Tibial nerve (tissue), 4 donors: ENCODE results near the gene LRRC74B. TPM values are rescaled to one million over a fixed set of nuclear protein-coding genes. Genes with fewer than 3 reads are reported as not detected.

Experiments
- DNase-seq, 2 donors: peaks; one replicate each; pipeline ENCODE4 v3.0.0-alpha.2; 2019; ENCODE audit warnings: low spot score in 2 of 2
- H3K27ac ChIP-seq, 4 donors: fragments of 200-600 bp; sonication (generic) in 3 of 4; one replicate each; pipeline ENCODE4 v1.5.1; 2017 to 2019; ENCODE audit warnings: mild to moderate bottlenecking in 1 of 4
- H3K27me3 ChIP-seq, 2 donors: fragments of 200-600 bp; sonication (generic) in 1 of 2; one replicate each; pipeline versions ENCODE4 v1.5.1 to v1.6.0; 2017 to 2019
- H3K36me3 ChIP-seq, 3 donors: fragments of 200-600 bp; sonication (generic); one replicate each; pipeline ENCODE4 v1.5.1; 2018 to 2019
- H3K4me1 ChIP-seq, 4 donors: fragments of 200-600 bp; sonication (generic) in 3 of 4; one replicate each; pipeline ENCODE4 v1.5.1; 2017 to 2019
- H3K4me3 ChIP-seq, 4 donors: fragments of 200-600 bp; sonication (generic) in 3 of 4; one replicate each; pipeline ENCODE4 v1.5.1; 2017 to 2019; ENCODE audit warnings: mild to moderate bottlenecking in 1 of 4, moderate library complexity in 1 of 4
- H3K9me3 ChIP-seq, 4 donors: fragments of 200-600 bp; sonication (generic) in 3 of 4; one replicate each; pipeline ENCODE4 v1.5.1; 2017 to 2019
- EP300 ChIP-seq, 2 donors: sonication (generic); formaldehyde crosslinking; IDR thresholded peaks; one replicate each; pipeline ENCODE4 v1.6.1; 2017; ENCODE audit warnings: antibody characterized with exemption in 2 of 2, mild to moderate bottlenecking in 1 of 2
- POLR2A ChIP-seq, 2 donors: fragments of 450-650 bp; IDR thresholded peaks; one replicate each; pipeline ENCODE4 v1.6.1; 2017; ENCODE audit warnings: antibody characterized with exemption in 2 of 2, mild to moderate bottlenecking in 2 of 2, moderate library complexity in 2 of 2
- WGBS, 2 donors: methylation state at CpG; one replicate each; pipeline ENCODE4 v1.1.5; 2018; 5-methylcytosine and 5-hydroxymethylcytosine counted together
- total RNA-seq, 4 donors: library from RNA; depleted of rRNA; stranded (reverse); fragments of >200 nt; gene quantifications; one replicate each; pipeline ENCODE4 v1.1.0, GENCODE V29; 2016
- TF ChIP-seq, protein P1 (sequence below), 5 experiments: fragments of 200-600 bp in 3 of 5; fragments of 450-650 bp in 2 of 5; sonication (generic) in 3 of 5; IDR thresholded peaks; one replicate each; pipeline ENCODE4 v1.5.1; 2016 to 2019; ENCODE audit warnings: antibody characterized with exemption in 5 of 5, mild to moderate bottlenecking in 3 of 5, moderate library complexity in 2 of 5

Gene LRRC74B
- total RNA-seq, 4 donors from 2014 or later, result 0.39 TPM; not detected in 3

- Histone ChIP-seq H3K27ac (peak overlapping the region in 3 of 4 donors; percentile 75 to 86 (median 82)), H3K4me3 (no peak overlapping the region), H3K9me3 (no peaks in the 10 kb centered on the region), H3K27me3 (no peaks in the 10 kb centered on the region), H3K4me1 (peaks cover 0 to 26% (median 21%) of the 10 kb centered on the region in 4 donors), H3K36me3 (no peaks in the 10 kb centered on the region)
- DNase-seq, result no peak
- WGBS, 2 donors, result 40 to 43% methylated on average over 10 of the region's 10 CpGs
- TF ChIP-seq, protein P1, sequence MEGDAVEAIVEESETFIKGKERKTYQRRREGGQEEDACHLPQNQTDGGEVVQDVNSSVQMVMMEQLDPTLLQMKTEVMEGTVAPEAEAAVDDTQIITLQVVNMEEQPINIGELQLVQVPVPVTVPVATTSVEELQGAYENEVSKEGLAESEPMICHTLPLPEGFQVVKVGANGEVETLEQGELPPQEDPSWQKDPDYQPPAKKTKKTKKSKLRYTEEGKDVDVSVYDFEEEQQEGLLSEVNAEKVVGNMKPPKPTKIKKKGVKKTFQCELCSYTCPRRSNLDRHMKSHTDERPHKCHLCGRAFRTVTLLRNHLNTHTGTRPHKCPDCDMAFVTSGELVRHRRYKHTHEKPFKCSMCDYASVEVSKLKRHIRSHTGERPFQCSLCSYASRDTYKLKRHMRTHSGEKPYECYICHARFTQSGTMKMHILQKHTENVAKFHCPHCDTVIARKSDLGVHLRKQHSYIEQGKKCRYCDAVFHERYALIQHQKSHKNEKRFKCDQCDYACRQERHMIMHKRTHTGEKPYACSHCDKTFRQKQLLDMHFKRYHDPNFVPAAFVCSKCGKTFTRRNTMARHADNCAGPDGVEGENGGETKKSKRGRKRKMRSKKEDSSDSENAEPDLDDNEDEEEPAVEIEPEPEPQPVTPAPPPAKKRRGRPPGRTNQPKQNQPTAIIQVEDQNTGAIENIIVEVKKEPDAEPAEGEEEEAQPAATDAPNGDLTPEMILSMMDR (IDR thresholded peaks at IDR 0.05), result no peak
- no peak for TF ChIP-seq POLR2A (IDR thresholded peaks at IDR 0.05)
- no peak for TF ChIP-seq EP300 (IDR thresholded peaks at IDR 0.05)
Measured at GRCh38 chr22:21015466-21016006, 30.2 kb upstream of the LRRC74B start.

DNA sequence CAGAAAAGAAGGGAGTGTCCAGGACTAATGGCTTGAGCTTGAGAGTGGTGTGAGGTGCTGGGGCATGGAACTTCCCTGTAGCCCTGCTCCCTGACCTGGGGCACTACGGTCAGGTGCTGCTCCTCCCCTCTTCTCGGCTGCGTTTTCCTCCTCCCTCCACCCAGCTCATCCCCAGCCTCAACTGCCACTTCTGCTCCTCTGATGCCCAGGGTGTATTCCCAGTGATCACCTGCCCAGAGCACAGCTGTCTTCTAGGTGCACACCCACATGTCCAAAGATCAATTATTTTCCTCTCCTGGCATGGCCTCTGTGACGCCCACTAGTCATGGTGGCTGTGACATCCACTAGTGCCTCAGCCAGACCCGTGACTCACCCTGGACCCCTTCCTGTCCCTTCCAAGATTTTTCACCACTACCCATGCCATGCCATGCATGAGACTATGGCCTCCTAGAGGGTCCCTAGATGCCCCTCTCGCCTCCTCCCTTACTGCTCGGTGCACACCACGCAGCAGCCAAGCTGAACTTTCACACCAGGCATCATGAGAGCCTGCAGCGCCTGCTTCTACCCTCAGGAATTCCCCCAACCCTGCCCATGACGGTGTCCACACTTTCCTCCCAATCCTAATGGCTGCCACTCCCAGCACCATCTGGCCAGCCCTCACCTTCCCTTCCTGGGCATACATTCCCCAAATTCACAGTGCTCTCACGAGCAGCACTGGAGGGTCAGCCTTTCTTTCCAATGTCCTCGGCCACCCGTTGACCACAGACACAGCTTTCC, 28.9 kb upstream of the LRRC74B start:
- H3K27ac ChIP-seq, result no peak overlapping the region
- H3K4me3 ChIP-seq, result no peak overlapping the region
- H3K9me3 ChIP-seq, result no peaks in the 10 kb centered on the region
- DNase-seq, result no peak
- no peaks in the 10 kb centered on the region for H3K27me3 ChIP-seq
- peaks cover 0 to 26% (median 21%) of the 10 kb centered on the region in 4 donors for H3K4me1 ChIP-seq
- TF ChIP-seq, protein P1 (IDR thresholded peaks at IDR 0.05), result no peak
- TF ChIP-seq POLR2A (IDR thresholded peaks at IDR 0.05), result no peak
- no peaks in the 10 kb centered on the region for H3K36me3 ChIP-seq
- 87 to 88% methylated on average over 13 of the region's 13 CpGs for WGBS, 2 donors

DNA sequence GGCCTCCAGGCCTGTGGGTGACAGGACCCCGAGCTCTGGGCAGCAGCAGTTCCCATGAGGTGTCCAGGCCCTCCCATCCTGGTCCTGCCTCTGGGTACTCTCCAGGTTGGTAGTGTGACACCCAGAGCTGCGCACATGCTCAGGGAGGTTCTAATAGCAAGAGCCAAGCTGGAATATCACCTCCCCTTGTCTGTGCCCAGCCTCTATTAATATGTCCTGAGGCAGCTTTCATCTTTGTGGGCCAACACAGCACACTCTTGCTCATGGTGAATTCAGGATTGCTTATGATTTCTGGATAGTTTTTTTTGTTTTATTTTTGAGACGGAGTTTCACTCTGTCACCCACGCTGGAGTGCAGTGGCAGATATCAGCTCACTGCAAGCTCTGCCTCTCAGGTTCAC, 27.4 kb upstream of the LRRC74B start:
- Histone ChIP-seq H3K4me3 (no peak overlapping the region), H3K27me3 (no peaks in the 10 kb centered on the region), H3K9me3 (no peaks in the 10 kb centered on the region), H3K36me3 (no peaks in the 10 kb centered on the region), H3K4me1 (peaks cover 0 to 26% (median 21%) of the 10 kb centered on the region in 4 donors), H3K27ac (no peak overlapping the region)
- TF ChIP-seq EP300 (IDR thresholded peaks at IDR 0.05) (no peak), POLR2A (IDR thresholded peaks at IDR 0.05) (no peak)
- TF ChIP-seq, protein P1 (IDR thresholded peaks at IDR 0.05), result no peak
- WGBS, 2 donors, result 93% methylated on average over 4 of the region's 4 CpGs
- no peak for DNase-seq

GRCh38 chr22:21020802-21021429, 24.8 kb upstream of the LRRC74B start:
- TF ChIP-seq EP300 (IDR thresholded peaks at IDR 0.05) (no peak), POLR2A (IDR thresholded peaks at IDR 0.05) (no peak)
- TF ChIP-seq, protein P1 (IDR thresholded peaks at IDR 0.05), result no peak
- WGBS, 2 donors, result 66 to 68% methylated on average over 7 of the region's 7 CpGs

DNA sequence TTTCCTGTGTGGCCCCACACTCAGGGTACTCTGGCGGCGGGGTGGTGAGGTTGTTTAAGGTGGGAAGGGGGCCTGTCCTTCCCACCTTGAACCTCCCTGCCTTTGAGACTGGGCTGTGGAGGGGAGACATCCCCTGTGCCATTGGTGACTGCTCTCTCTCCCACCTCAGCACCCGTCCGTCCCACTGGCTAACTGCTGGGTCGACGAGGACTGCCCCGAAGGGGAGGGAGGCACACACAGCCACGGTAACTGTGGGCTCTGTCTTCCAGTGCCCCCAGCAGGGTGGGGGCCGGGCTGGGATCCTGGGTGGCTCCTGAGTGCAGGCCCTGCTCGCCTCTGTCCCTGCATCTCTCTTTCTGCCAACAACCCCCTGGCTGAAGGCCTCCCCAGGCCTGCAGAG, 23.2 kb upstream of the LRRC74B start:
- Histone ChIP-seq H3K27ac (no peak overlapping the region), H3K27me3 (no peaks in the 10 kb centered on the region), H3K4me1 (no peaks in the 10 kb centered on the region), H3K36me3 (no peaks in the 10 kb centered on the region), H3K4me3 (no peak overlapping the region), H3K9me3 (no peaks in the 10 kb centered on the region)
- WGBS, 2 donors, result 61 to 67% methylated on average over 7 to 9 of the region's 10 CpGs
- TF ChIP-seq EP300 (IDR thresholded peaks at IDR 0.05) (no peak), POLR2A (IDR thresholded peaks at IDR 0.05) (no peak)
- TF ChIP-seq, protein P1 (IDR thresholded peaks at IDR 0.05), result no peak
- no peak for DNase-seq

More at GRCh38 chr22:21020802-21021429, 24.8 kb upstream of the LRRC74B start:
- H3K9me3 ChIP-seq, result no peaks in the 10 kb centered on the region
- no peak overlapping the region for H3K27ac ChIP-seq
- peaks cover 0 to 3% (median 1%) of the 10 kb centered on the region in 4 donors for H3K4me1 ChIP-seq
- no peak for DNase-seq
- H3K4me3 ChIP-seq, result no peak overlapping the region
- H3K36me3 ChIP-seq, result no peaks in the 10 kb centered on the region
- no peaks in the 10 kb centered on the region for H3K27me3 ChIP-seq
